IMR-90 (cell line): Measurements from ENCODE around the gene OPN1LW. TPM values are rescaled to one million over a fixed set of nuclear protein-coding genes. Genes with fewer than 3 reads are reported as not detected.
"Not testable (repeated sequence)": the region's sequence is repeated elsewhere in the genome, so short reads cannot be mapped to it uniquely, and the experiment has no call there.

Source experiments
- ATAC-seq: fragments of 200-7000 bp; cut with Tn5 transposase; 2 replicates; pipeline ENCODE4 v1.9.1; 2020; ENCODE audit warnings: low read depth, mild to moderate bottlenecking, moderate library complexity
- BruUV-seq: library from RNA; stranded (reverse); fragments of 400-500 nt; replicated peaks from 2 replicates; lab custom pipeline; 2021; lab: Mats Ljungman, UMichigan
- CTCF ChIA-PET: fragments of 300-600 bp; formaldehyde crosslinking; extraction: SDS; loops from one replicate; lab custom pipeline; 2021; ENCODE audit warnings: antibody characterized with exemption; lab: Yijun Ruan, JAX
- POLR2A ChIA-PET: fragments of 300-600 bp; sonication (Branson Sonifier 250); formaldehyde crosslinking; loops from one replicate; lab custom pipeline; 2022; ENCODE audit warnings: antibody characterized with exemption; ENCODE audit not compliant: unreplicated experiment; lab: Charles Lee
- DNase-seq: peaks from one replicate; pipeline ENCODE4 v3.0.0; 2013
- H2AFZ ChIP-seq: replicated peaks from 2 replicates; pipeline ENCODE3; 2013; ENCODE audit warnings: low read length, mild to moderate bottlenecking; ENCODE audit not compliant: poor library complexity
- H2AK5ac ChIP-seq: 2 replicates; pipeline ENCODE4 v1.6.1; 2013; ENCODE audit warnings: low read depth, low read length, inconsistent platforms
- H2AK9ac ChIP-seq: replicated peaks from 2 replicates; pipeline ENCODE3; 2013; ENCODE audit warnings: mild to moderate bottlenecking, low read depth, low read length, moderate library complexity; ENCODE audit not compliant: poor library complexity
- H2BK120ac ChIP-seq: 2 replicates; pipeline ENCODE4 v1.6.1; 2013; ENCODE audit warnings: low read depth, low read length, inconsistent platforms
- H2BK15ac ChIP-seq: 3 replicates; pipeline ENCODE4 v1.6.1; 2013; ENCODE audit warnings: low read depth, low read length, inconsistent platforms
- H2BK20ac ChIP-seq: 2 replicates; pipeline ENCODE4 v1.6.1; 2013; ENCODE audit warnings: low read depth, mild to moderate bottlenecking, inconsistent platforms, low read length, moderate library complexity
- H2BK5ac ChIP-seq: 2 replicates; pipeline ENCODE4 v1.6.1; 2013; ENCODE audit warnings: mild to moderate bottlenecking, low read depth, low read length, inconsistent platforms; ENCODE audit not compliant: poor library complexity, severe bottlenecking
- H3K14ac ChIP-seq: replicated peaks from 2 replicates; pipeline ENCODE4 v1.6.1; 2013; ENCODE audit warnings: low read depth, low read length, inconsistent platforms
- H3K18ac ChIP-seq: 2 replicates; pipeline ENCODE4 v1.6.1; 2013; ENCODE audit warnings: low read depth, low read length, control low read depth
- H3K23ac ChIP-seq: 2 replicates; pipeline ENCODE4 v1.6.1; 2013; ENCODE audit warnings: low read depth, low read length, inconsistent platforms
- H3K27ac ChIP-seq: 2 replicates; pipeline ENCODE4 v1.5.1; 2013; ENCODE audit warnings: mild to moderate bottlenecking, control low read depth, low read length; ENCODE audit not compliant: insufficient read depth
- H3K27me3 ChIP-seq: 2 replicates; pipeline ENCODE4 v1.6.1; 2013; ENCODE audit warnings: low read length; ENCODE audit not compliant: control insufficient read depth, insufficient read depth
- H3K36me3 ChIP-seq: 2 replicates; pipeline ENCODE4 v1.6.1; 2013; ENCODE audit warnings: low read length, mixed read lengths; ENCODE audit not compliant: control insufficient read depth, insufficient read depth
- H3K4ac ChIP-seq: 2 replicates; pipeline ENCODE4 v1.6.1; 2013; ENCODE audit warnings: low read depth, low read length, inconsistent platforms
- H3K4me1 ChIP-seq: 2 replicates; pipeline ENCODE4 v1.6.1; 2013; ENCODE audit warnings: low read length, mixed read lengths; ENCODE audit not compliant: control insufficient read depth, insufficient read depth
- H3K4me2 ChIP-seq: 2 replicates; pipeline ENCODE4 v1.6.1; 2013; ENCODE audit warnings: low read depth, mild to moderate bottlenecking, control low read depth, low read length, moderate library complexity
- H3K4me3 ChIP-seq: 2 replicates; pipeline ENCODE4 v1.5.1; 2013; ENCODE audit warnings: low read depth, mild to moderate bottlenecking, control low read depth, low read length, moderate library complexity; ENCODE audit not compliant: insufficient read depth
- H3K56ac ChIP-seq: 2 replicates; pipeline ENCODE4 v1.6.1; 2013; ENCODE audit warnings: low read length, inconsistent platforms; ENCODE audit not compliant: insufficient read depth; ENCODE audit errors: extremely low read depth
- H3K79me1 ChIP-seq, 2 experiments: 2 replicates each; pipeline ENCODE4 v1.6.1; 2013; ENCODE audit warnings: low read length in 2 of 2, inconsistent platforms in 1 of 2, low read depth in 1 of 2
- H3K9ac ChIP-seq: 2 replicates; pipeline ENCODE4 v1.6.1; 2013; ENCODE audit warnings: low read depth, low read length, control low read depth
- H3K9me1 ChIP-seq: 2 replicates; pipeline ENCODE4 v1.6.1; 2013; ENCODE audit warnings: low read length, inconsistent platforms; ENCODE audit not compliant: insufficient read depth
- H3K9me3 ChIP-seq: 2 replicates; pipeline ENCODE4 v1.6.1; 2013; ENCODE audit warnings: low read length; ENCODE audit not compliant: control insufficient read depth, insufficient read depth
- H4K20me1 ChIP-seq: 2 replicates; pipeline ENCODE4 v1.6.1; 2013; ENCODE audit warnings: low read length, inconsistent platforms; ENCODE audit not compliant: insufficient read depth
- H4K5ac ChIP-seq: 2 replicates; pipeline ENCODE4 v1.6.1; 2013; ENCODE audit warnings: mild to moderate bottlenecking, low read depth, low read length, control low read depth
- H4K8ac ChIP-seq, 2 experiments: 2 replicates each; pipeline ENCODE4 v1.6.1; 2013; ENCODE audit warnings: low read depth in 2 of 2, low read length in 2 of 2, control low read depth in 1 of 2, inconsistent platforms in 1 of 2
- H4K91ac ChIP-seq: 2 replicates; pipeline ENCODE4 v1.6.1; 2013; ENCODE audit warnings: low read depth, low read length, inconsistent platforms; ENCODE audit not compliant: insufficient read depth
- WGBS, 2 experiments: methylation state at CpG; one replicate each; pipeline versions ENCODE4 v1.1.5 to v1.1.7; 2013; ENCODE audit warnings: missing lambda C conversion rate in 2 of 2; ENCODE audit not compliant: insufficient read length in 1 of 2; ENCODE audit errors: extremely low coverage in 2 of 2; 5-methylcytosine and 5-hydroxymethylcytosine counted together
- dilution Hi-C: fragments of 300-500 bp; cut with HindIII; formaldehyde crosslinking; loops from one replicate; pipeline ENCODE4 v1.14.3; 2018; ENCODE audit warnings: low sequenced_read_pairs; ENCODE audit not compliant: unreplicated experiment
- in situ Hi-C: fragments of 300-500 bp; cut with MboI; formaldehyde crosslinking; loops from 3 replicates; pipeline ENCODE4 v1.14.3; 2019; ENCODE audit warnings: low sequenced_read_pairs, inconsistent platforms, mixed read lengths
- intact Hi-C: fragments of 100-400 bp; cut with micrococcal nuclease; formaldehyde crosslinking; loops from 2 replicates; pipeline ENCODE4 v1.10.0; 2022
- polyA plus RNA-seq, 3 experiments: library from polyadenylated mRNA; depleted of rRNA; stranded (reverse); fragments of >200 nt; gene quantifications; 2 replicates each; pipeline ENCODE4 v1.2.3, GENCODE V29; 2012; ENCODE audit warnings: low replicate concordance in 1 of 3
- total RNA-seq: library from RNA; depleted of rRNA; stranded (reverse); fragments of >200 nt; gene quantifications from 2 replicates; pipeline ENCODE4 v1.2.3, GENCODE V29; 2012

OPN1LW gene
- total and polyA plus RNA-seq, 2 of the 4 experiments (the other 2 are of a cell fraction) = not detected

GRCh38 chrX:154182296-154182695 is 38.3 kb downstream of the OPN1LW start, which contains the start of gene OPN1MW:
TSS of gene OPN1MW (plus strand) at chrX:154182596. CDS start at chrX:154182678, 82 bp downstream.
- intact Hi-C loops, H3K27ac ChIP-seq, H2AK9ac ChIP-seq, POLR2A ChIA-PET, H3K4ac ChIP-seq, H4K8ac ChIP-seq, H2AFZ ChIP-seq, H2BK120ac ChIP-seq, H2BK5ac ChIP-seq, H3K4me1 ChIP-seq, H2BK20ac ChIP-seq, H3K79me1 ChIP-seq, H3K4me3 ChIP-seq, H3K23ac ChIP-seq, DNase-seq, H3K9ac ChIP-seq, H2AK5ac ChIP-seq, H3K36me3 ChIP-seq, H4K20me1 ChIP-seq, H3K4me2 ChIP-seq, H3K56ac ChIP-seq, H3K18ac ChIP-seq, H3K27me3 ChIP-seq, dilution Hi-C loops, H3K9me1 ChIP-seq, H3K9me3 ChIP-seq, BruUV-seq, H4K5ac ChIP-seq, H3K14ac ChIP-seq, in situ Hi-C loops, H4K91ac ChIP-seq, H2BK15ac ChIP-seq, ATAC-seq, CTCF ChIA-PET: not testable (repeated sequence)
- no CpG with 5 or more reads among the region's 14 CpGs for WGBS, 2 experiments

GRCh38 chrX:154183794-154184193 is 39.8 kb downstream of the OPN1LW start:
- H3K56ac ChIP-seq, H3K4me1 ChIP-seq, ATAC-seq, H2BK20ac ChIP-seq, H4K8ac ChIP-seq, H4K91ac ChIP-seq, H3K4me3 ChIP-seq, H3K14ac ChIP-seq, H3K27ac ChIP-seq, H3K4me2 ChIP-seq, H3K9me1 ChIP-seq, POLR2A ChIA-PET, H3K79me1 ChIP-seq, H2AK9ac ChIP-seq, DNase-seq, dilution Hi-C loops, H2BK120ac ChIP-seq, BruUV-seq, H3K18ac ChIP-seq, intact Hi-C loops, H3K23ac ChIP-seq, H2AFZ ChIP-seq, in situ Hi-C loops, H2BK15ac ChIP-seq, CTCF ChIA-PET, H3K4ac ChIP-seq, H3K9me3 ChIP-seq, H4K20me1 ChIP-seq, H3K27me3 ChIP-seq, H4K5ac ChIP-seq, H2BK5ac ChIP-seq, H2AK5ac ChIP-seq, H3K36me3 ChIP-seq, H3K9ac ChIP-seq: not testable (repeated sequence)
- WGBS, 2 experiments = no CpG with 5 or more reads among the region's 8 CpGs
